Mammary epithelial cell (primary cell): ENCODE results near the gene PNMA1.

Source experiments
- EZH2 ChIP-seq: IDR thresholded peaks from 2 replicates; pipeline ENCODE4 v1.6.1; 2012; ENCODE audit warnings: low read length, inconsistent platforms, borderline replicate concordance
- TF ChIP-seq, protein P1 (sequence below), 2 donors: IDR thresholded peaks in 1 of 2; conservative IDR thresholded peaks in 1 of 2; 2 replicates each; pipeline ENCODE4 v1.5.1; 2011 to 2012; ENCODE audit warnings: inconsistent platforms in 2 of 2, low read length in 2 of 2, mild to moderate bottlenecking in 2 of 2, control low read depth in 1 of 2, low read depth in 1 of 2; ENCODE audit not compliant: insufficient read depth in 1 of 2; ENCODE audit errors: extremely low read depth in 1 of 2

DNA sequence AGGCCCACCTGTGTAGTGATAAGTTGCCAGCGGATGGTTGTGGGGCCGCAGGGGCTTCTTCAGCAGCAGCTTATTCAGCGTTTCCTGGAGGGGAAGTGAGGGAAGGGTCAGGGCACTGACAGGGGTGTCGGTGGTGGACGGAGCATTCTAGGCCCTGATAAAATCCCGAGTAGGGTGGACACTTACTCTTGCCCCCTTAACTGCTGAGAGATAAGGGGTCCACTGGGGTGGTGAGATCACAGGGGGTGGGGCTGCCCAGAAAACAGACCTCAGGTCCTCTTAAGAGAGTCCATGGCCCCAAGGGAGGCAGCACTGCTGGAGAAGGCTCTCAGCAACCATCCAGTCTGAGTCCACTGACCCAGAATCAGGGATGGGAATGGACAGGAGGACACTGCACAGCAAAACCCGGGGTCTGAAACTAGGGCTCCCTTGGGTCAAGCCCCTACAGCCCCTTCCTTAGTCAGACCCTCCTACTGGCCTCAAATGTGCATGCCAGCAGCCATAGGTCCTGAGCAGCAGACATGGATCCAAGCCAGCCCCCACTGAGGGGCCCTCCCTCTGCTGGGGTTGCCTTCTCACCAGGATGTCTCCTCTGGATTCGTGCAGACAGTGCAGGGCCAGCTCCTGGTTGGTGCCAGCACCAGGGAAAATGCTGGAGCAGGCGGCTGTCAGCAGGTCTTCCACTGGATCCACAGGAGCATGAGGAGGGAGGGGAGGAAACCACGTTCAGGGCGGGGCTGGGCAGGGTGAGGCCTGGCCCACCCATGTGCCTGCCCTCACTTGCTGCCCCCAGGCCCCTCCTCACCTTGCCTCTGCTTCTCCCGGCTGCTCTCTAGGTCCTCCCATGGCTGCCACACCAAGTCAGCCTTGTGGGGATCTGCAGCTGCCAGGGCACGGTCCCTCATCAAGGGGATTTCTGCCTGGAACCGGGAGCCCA lies 12.1 kb upstream of the PNMA1 start:
- TF ChIP-seq, protein P1, sequence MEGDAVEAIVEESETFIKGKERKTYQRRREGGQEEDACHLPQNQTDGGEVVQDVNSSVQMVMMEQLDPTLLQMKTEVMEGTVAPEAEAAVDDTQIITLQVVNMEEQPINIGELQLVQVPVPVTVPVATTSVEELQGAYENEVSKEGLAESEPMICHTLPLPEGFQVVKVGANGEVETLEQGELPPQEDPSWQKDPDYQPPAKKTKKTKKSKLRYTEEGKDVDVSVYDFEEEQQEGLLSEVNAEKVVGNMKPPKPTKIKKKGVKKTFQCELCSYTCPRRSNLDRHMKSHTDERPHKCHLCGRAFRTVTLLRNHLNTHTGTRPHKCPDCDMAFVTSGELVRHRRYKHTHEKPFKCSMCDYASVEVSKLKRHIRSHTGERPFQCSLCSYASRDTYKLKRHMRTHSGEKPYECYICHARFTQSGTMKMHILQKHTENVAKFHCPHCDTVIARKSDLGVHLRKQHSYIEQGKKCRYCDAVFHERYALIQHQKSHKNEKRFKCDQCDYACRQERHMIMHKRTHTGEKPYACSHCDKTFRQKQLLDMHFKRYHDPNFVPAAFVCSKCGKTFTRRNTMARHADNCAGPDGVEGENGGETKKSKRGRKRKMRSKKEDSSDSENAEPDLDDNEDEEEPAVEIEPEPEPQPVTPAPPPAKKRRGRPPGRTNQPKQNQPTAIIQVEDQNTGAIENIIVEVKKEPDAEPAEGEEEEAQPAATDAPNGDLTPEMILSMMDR (conservative IDR thresholded peaks at IDR 0.05 in 1 of 2, IDR thresholded peaks at IDR 0.05 in 1 of 2; ENCODE audit: extremely low read depth in 1 of 2, insufficient read depth in 1 of 2, low read depth in 1 of 2, low read length in 2 of 2): no peak
- TF ChIP-seq EZH2: no peak
